Cardiac fibroblast (primary cell): ENCODE measurements around the gene DGLUCY.
"Not testable (repeated sequence)": the region's sequence is repeated elsewhere in the genome, so short reads cannot be mapped to it uniquely, and the experiment has no call there.

ENCODE experiments used
- DNase-seq, 2 donors: peaks; one replicate each; pipeline versions ENCODE4 v3.0.0 to v3.0.0-alpha.2; 2010; ENCODE audit warnings: low read depth in 2 of 2
- H3K4me3 ChIP-seq, 2 donors: replicated peaks in 1 of 2; 1 replicate in 1 of 2; 2 replicates in 1 of 2; pipeline ENCODE4 v1.5.1; 2011; ENCODE audit warnings: low read depth in 2 of 2, low read length in 2 of 2, mild to moderate bottlenecking in 2 of 2, moderate library complexity in 1 of 2
- TF ChIP-seq, protein P1 (sequence below): IDR thresholded peaks from one replicate; pipeline ENCODE4 v1.5.1; 2011; ENCODE audit warnings: low read depth, mild to moderate bottlenecking, low read length, inconsistent platforms

Gene DGLUCY

DNA sequence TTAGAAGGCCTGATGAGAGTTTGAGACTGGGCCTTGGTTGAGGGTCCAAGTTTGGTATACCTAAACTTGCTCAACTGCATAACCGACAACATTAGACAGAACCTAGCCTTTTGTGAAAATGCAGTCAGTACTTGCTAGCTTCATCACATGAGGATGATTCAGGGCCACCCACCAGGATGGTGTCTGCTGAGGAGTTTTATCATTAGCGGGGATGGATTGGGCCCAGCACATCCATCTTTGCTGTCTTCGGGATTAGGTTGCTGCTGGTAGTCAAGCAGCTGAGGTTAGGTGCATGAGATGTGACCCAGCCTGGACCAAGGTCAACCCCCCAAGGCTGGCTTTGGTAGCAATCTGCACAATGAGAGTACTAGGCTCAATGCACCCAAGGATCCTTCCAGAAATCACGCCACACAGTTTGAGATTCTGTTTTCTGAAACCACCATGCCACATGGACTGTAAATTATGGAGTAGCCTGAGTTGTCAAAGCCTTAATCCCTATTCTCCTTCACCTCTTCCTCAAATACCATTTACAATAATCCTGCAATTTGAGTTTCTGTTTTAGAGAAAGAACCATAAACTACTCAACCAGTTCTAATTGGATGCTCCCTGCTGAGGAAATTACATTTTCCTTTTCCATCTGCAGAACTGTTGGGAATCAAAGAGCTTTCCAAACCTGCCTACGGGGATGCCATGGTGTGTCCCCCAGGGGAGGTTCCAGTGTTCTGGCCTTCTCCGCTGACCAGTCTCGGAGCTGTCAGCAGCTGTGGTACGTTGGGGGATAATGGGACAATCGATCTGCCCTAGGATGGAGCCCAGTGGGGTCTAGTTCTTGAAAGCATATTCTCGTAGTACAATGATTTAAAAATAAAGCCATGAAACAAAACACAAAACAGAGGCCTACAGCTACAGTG lies 61.7 kb downstream of the DGLUCY start:
- DNase-seq: no peak
- TF ChIP-seq, protein P1, sequence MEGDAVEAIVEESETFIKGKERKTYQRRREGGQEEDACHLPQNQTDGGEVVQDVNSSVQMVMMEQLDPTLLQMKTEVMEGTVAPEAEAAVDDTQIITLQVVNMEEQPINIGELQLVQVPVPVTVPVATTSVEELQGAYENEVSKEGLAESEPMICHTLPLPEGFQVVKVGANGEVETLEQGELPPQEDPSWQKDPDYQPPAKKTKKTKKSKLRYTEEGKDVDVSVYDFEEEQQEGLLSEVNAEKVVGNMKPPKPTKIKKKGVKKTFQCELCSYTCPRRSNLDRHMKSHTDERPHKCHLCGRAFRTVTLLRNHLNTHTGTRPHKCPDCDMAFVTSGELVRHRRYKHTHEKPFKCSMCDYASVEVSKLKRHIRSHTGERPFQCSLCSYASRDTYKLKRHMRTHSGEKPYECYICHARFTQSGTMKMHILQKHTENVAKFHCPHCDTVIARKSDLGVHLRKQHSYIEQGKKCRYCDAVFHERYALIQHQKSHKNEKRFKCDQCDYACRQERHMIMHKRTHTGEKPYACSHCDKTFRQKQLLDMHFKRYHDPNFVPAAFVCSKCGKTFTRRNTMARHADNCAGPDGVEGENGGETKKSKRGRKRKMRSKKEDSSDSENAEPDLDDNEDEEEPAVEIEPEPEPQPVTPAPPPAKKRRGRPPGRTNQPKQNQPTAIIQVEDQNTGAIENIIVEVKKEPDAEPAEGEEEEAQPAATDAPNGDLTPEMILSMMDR: no peak
- no peak overlapping the region for H3K4me3 ChIP-seq

DNA sequence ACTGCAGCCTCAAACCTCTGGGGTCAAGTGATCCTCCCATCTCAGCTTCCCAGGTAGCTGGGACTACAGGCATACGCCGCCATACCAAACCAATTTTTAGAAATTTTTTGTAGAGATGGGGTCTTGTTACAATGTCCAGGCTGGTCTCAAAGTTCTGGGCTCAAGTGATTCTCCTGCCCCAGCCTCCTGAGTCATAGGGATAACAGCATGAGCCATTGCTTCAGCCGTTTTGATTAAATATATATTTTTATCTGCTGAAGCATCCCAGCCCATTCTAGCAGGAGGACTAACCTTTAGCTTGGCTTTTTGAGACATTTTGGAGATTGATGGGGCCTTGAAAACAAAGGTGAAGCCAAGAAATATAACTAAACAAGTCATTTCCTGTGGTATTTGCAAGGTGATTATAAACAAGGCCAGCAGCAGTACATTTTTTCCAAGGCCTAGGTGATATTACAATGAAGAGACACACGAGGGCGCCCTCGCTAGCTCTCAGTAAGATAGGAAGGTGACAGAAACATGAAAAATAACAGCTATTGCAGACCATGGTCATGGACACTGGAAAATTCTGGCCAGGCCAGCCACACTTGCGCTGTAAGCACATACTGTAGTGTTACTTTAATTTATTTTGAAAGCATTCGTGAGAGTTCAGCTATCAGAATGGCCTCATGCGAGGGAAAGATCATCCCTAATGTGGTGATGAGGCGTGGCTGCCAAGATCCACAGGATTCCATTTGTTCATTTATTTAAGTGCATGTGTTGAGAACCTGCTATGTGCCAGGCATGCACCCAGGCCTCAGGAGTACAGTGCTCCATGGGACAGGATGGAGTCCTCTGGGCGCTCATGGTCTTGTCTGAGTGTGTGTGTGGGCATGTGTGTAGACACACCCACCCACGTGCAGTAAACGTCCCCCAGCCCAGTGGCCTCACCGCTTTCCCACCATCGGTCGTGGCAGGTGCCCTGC lies 63.5 kb downstream of the DGLUCY start:
- TF ChIP-seq, protein P1: peak; percentile 75
- DNase-seq: peak; percentile 84 to 85
- no peak overlapping the region for H3K4me3 ChIP-seq

DNA sequence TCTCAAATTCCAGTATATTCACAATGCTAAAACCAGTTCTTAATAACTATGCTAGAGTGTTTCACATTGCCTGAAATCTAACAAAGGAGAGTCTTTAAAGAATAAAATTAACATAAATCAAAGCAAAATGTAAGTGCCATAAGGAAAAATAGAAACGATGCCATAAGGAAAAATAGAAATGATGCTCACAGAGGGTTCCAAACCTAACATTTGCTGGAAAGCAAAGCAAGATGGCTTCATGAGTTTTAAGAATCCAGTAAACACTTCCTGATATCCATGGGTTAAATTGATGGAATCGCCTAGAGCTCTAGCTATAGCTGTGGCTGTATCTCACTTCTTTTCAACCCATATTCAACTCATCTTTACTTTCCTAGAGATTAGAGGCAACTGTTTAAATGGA lies 66.7 kb downstream of the DGLUCY start:
- no peak for DNase-seq
- H3K4me3 ChIP-seq: no peak overlapping the region
- TF ChIP-seq, protein P1: no peak

DNA sequence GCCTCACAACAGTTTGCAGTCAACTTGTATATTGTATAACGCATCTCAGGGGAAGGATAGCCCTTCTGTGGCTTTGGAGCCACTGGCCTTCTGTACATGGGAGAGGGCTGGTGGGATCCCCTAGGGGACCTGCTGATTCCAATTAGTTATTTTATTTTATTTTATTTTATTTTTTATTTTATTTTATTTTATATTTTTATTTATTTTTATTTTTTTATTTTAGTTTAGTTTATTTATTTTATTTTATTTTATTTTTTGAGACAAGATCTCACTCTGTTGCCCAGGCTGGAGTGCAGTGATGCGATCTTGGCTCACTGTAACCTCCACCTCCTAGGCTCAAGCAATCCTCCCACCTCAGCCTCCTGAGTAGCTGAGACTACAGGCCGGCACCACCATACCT lies 68.9 kb downstream of the DGLUCY start:
- not testable (repeated sequence) for H3K4me3 ChIP-seq, DNase-seq

DNA sequence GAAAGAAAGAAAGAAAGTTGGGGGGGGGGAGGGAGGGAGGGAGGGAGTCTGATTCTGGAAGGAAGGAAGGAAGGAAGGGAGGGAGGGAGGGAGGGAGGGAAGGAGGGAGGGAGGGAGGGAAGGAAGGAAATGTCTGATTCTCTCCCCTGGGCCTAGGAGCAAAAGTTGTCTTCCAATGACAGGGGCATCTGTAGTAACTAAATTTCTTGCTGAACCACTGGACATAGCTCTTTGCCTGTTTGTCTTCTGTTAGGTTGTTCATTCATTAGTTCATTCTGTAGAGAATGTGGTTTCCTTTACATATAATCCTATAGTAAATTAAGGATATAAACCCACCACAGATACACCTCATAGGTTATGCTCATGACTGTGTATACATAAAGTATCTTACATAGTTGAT lies 70.7 kb downstream of the DGLUCY start:
- no peak for DNase-seq
- TF ChIP-seq, protein P1: no peak
- no peak overlapping the region for H3K4me3 ChIP-seq

DNA sequence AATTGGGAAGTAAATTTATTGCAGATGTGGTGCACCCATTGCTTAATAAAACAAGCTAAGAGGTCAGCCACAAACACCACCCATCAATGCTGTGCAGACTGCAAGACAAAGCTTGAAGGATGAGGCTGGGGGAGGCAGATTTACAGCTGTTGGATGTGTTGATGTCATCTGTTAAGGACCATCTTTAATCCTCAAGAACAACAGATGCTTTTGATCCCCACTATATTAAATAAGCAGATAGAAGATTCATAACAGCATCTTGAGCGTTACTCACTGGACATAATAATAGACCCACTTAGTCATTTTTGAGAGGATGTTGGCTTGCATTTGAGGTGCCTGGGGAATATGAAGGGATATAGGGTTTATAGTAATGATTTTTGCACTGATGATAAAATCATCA lies 71.8 kb downstream of the DGLUCY start:
- no peak overlapping the region for H3K4me3 ChIP-seq
- peak in 1 of 2 donors; percentile 47 for DNase-seq
- TF ChIP-seq, protein P1: no peak
